ENCODE measurements around the gene CRELD2.
"Not testable (repeated sequence)": the region's sequence is repeated elsewhere in the genome, so short reads cannot be mapped to it uniquely, and the experiment has no call there.

The CRELD2 gene

GRCh38 chr22:49933236-49934159 lies 15.1 kb downstream of the CRELD2 start:
- no peak for DNase-seq

- no peak for DNase-seq
Observed at GRCh38 chr22:49934160-49934890, 15.9 kb downstream of the CRELD2 start.

- peak; percentile 85 for DNase-seq
Observed at GRCh38 chr22:49934891-49935557, 16.6 kb downstream of the CRELD2 start.

GRCh38 chr22:49935561-49935960 lies 17.1 kb downstream of the CRELD2 start:
- no peak for DNase-seq

- peak; percentile 89 for DNase-seq
Observed at GRCh38 chr22:49936018-49936972, 17.9 kb downstream of the CRELD2 start.

GRCh38 chr22:49936973-49937757 lies 18.7 kb downstream of the CRELD2 start:
- no peak for DNase-seq

- DNase-seq: no peak
Observed at GRCh38 chr22:49937758-49938564, 19.5 kb downstream of the CRELD2 start.

GRCh38 chr22:49938565-49939136 lies 20.2 kb downstream of the CRELD2 start:
- no peak for DNase-seq

GRCh38 chr22:49941507-49942316 lies 23.3 kb downstream of the CRELD2 start:
- no peak for DNase-seq

GRCh38 chr22:49942565-49943404 lies 24.4 kb downstream of the CRELD2 start:
- DNase-seq: no peak

- DNase-seq: no peak
Observed at GRCh38 chr22:49943405-49943765, 25.0 kb downstream of the CRELD2 start.

- DNase-seq: no peak
Observed at GRCh38 chr22:49943771-49944398, 25.5 kb downstream of the CRELD2 start.

GRCh38 chr22:49944399-49944891 lies 26.0 kb downstream of the CRELD2 start:
- DNase-seq: no peak

- DNase-seq: not testable (repeated sequence)
Observed at GRCh38 chr22:49945042-49945794, 26.8 kb downstream of the CRELD2 start.

GRCh38 chr22:49946612-49947295 lies 28.3 kb downstream of the CRELD2 start:
- no peak for DNase-seq

GRCh38 chr22:49947296-49947622 lies 28.8 kb downstream of the CRELD2 start:
- DNase-seq: no peak

All from activated CD4-positive, alpha-beta T cell treated with anti-CD3 and anti-CD28 coated beads for 1 hour (primary cell).